ENCODE measurements around the gene PAX6. TPM values are rescaled to one million over a fixed set of nuclear protein-coding genes. Genes with fewer than 3 reads are reported as not detected.

Gene PAX6
- total RNA-seq, 1 donor from 2014 or later: not detected

DNA sequence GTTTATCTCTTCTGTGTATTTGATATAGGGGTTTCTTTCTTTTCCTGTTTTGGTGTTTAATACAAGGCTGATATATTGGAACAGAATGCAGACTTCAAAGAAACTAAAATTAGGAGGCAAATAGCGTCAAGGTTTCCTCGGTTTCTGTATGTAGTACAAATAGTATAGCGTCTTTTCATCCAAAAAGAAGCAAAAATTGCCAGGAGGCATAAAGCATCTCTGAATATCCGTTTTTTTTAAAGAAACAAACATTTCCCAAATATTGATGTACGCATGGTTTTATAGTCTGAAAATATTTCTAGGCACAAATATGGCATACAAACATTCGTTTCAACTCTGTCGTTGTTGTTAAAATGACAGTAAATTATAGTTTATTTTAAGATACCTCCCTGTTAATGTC, 17.1 kb upstream of the PAX6 start:
- Histone ChIP-seq H3K27me3 (peaks cover 25% of the 10 kb centered on the region), H3K4me1 (peaks cover 0 to 6% of the 10 kb centered on the region in 2 donors), H3K27ac (no peak overlapping the region), H3K36me3 (no peaks in the 10 kb centered on the region), H3K4me3 (no peak overlapping the region), H3K9me3 (no peaks in the 10 kb centered on the region)
- no peak for DNase-seq (ENCODE audit: low spot score in 2 of 2)
- TF ChIP-seq, protein P1, sequence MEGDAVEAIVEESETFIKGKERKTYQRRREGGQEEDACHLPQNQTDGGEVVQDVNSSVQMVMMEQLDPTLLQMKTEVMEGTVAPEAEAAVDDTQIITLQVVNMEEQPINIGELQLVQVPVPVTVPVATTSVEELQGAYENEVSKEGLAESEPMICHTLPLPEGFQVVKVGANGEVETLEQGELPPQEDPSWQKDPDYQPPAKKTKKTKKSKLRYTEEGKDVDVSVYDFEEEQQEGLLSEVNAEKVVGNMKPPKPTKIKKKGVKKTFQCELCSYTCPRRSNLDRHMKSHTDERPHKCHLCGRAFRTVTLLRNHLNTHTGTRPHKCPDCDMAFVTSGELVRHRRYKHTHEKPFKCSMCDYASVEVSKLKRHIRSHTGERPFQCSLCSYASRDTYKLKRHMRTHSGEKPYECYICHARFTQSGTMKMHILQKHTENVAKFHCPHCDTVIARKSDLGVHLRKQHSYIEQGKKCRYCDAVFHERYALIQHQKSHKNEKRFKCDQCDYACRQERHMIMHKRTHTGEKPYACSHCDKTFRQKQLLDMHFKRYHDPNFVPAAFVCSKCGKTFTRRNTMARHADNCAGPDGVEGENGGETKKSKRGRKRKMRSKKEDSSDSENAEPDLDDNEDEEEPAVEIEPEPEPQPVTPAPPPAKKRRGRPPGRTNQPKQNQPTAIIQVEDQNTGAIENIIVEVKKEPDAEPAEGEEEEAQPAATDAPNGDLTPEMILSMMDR (IDR thresholded peaks at IDR 0.05): no peak
- intact Hi-C loops (cut with DNase I): no loop called here

DNA sequence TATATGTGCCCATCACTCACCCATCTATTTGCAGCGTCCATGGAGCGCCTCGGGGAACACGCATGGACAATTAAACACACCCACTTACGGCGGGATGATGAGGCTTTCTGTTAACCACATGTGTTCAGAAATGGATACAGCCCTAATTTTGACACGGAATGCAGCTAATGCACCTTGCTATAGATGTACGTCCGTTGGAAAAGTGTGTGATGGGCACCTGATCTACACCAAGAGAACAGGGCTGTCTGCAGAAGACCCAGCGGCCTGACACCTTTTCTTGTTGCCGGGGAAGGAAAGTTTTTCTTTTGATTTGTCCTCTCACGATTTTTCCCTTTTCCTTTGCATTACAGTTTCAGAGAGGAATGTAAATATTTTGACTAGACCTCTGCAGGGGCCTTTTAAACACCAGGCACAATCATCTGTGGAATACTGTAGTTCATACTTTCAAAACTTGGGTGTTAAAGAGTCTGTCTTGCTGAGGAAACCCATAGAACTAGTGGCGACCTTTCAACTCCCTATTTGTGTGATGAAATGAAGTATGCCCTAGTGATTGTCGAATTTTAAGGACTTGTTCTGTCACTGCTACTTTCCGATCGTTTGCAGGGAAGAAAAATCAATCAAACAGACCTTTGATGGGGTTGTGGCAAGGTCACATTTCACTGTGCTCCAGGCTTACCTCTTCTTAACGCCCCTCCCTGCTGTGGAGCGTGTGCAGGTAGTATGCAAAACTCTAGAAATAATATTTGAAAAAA, 16.5 kb upstream of the PAX6 start:
- no peak overlapping the region for H3K27ac ChIP-seq
- peak overlapping the region; percentile 21 to 32 for H3K4me3 ChIP-seq
- H3K4me1 ChIP-seq: peaks cover 0 to 6% of the 10 kb centered on the region in 2 donors
- H3K27me3 ChIP-seq: peaks cover 25% of the 10 kb centered on the region
- DNase-seq (ENCODE audit: low spot score in 2 of 2): no peak
- TF ChIP-seq, protein P1 (IDR thresholded peaks at IDR 0.05): no peak
- H3K9me3 ChIP-seq: no peaks in the 10 kb centered on the region
- intact Hi-C loops (cut with DNase I): no loop called here
- no peaks in the 10 kb centered on the region for H3K36me3 ChIP-seq

DNA sequence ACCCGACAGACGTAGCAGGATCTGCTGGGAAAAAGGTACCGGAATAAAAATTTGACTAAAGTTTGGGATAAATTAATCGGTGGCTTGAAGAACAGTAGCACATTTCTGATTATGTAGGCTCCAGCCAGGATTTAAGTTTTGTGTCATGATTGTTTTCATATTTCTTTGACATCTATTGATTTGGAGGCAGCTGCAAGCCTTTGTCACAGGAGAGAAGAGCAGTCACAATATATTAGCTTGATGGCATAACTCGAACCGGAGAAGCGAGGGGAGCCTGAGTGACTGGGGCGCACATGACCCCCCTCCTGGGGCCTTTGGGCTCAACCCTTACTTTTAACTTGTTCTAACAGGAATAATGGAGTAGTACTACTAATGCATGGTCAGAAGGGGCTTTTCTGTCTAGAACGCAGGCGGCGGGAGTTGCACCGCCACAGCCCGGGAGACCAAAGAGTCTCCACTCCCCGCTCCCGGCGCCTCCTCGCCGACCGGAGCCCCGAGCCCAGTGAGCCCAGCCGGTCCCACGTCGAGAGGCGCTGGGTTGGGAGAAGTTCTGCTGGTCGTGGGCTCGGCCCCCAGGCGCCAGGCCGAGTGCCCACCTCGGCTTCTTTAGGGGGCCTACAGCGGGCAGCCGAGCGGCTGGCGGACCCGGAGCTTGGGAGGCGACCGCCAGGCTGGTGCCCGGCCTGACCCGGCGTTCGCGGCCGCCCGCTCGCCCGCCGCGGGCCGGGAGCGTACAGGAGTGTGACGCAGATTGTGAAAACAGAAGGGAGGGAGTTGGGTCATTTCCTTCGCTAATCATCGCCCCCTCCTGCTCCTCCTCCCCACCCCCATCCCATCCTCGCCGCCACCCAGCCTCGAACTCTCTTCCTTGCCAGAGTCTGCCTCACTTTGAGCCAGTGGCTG, 15.7 kb upstream of the PAX6 start:
- H3K4me3 ChIP-seq: peak overlapping the region; percentile 31 to 32
- peaks cover 0 to 6% of the 10 kb centered on the region in 2 donors for H3K4me1 ChIP-seq
- intact Hi-C loops (cut with DNase I): no loop called here
- no peaks in the 10 kb centered on the region for H3K9me3 ChIP-seq
- H3K27me3 ChIP-seq: peaks cover 25% of the 10 kb centered on the region
- TF ChIP-seq, protein P1 (IDR thresholded peaks at IDR 0.05): no peak
- H3K27ac ChIP-seq: no peak overlapping the region
- DNase-seq (ENCODE audit: low spot score in 2 of 2): no peak
- no peaks in the 10 kb centered on the region for H3K36me3 ChIP-seq

DNA sequence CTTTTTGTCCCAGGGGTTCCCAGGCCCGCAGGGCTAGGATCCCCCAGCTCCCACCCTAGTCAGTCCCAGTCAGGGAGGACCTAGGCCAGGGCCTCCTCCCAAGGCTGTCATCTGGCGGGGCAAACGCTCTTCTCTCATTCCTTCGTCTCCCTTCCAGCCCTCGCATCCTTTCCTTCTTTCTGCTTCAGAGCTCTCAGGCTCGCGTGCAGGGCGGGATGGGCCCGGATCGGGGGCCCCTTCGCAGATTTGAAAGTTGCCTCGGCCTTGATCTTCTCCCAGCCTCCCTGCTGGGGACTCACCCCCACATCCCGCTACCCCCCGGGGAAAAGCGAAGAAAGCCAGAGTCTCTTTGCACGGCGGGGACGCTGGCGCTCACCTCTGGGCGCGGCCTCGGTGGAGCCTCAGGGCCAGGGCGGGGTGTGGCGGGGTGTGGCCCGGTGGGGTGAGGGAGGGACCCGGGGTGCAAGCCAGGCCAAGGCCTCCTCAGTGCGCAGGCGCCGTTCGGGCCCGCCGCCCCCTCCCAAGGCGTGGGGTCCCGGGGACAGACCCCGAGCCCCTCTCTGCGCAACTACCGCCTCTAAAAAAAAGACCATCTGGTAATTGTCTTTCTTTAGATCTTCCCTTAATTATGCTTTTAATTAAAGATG, 14.8 kb upstream of the PAX6 start:
- peaks cover 0 to 6% of the 10 kb centered on the region in 2 donors for H3K4me1 ChIP-seq
- intact Hi-C loops (cut with DNase I): no loop called here
- H3K27ac ChIP-seq: no peak overlapping the region
- peaks cover 25% of the 10 kb centered on the region for H3K27me3 ChIP-seq
- TF ChIP-seq, protein P1 (IDR thresholded peaks at IDR 0.05): no peak
- no peaks in the 10 kb centered on the region for H3K36me3 ChIP-seq
- no peaks in the 10 kb centered on the region for H3K9me3 ChIP-seq
- H3K4me3 ChIP-seq: peak overlapping the region in 1 of 2 donors; percentile 31
- no peak for DNase-seq (ENCODE audit: low spot score in 2 of 2)

Measured in ascending aorta (tissue), 2 donors.